MCF 10A (cell line): ENCODE data around the gene CACNA2D3. TPM values are rescaled to one million over a fixed set of nuclear protein-coding genes. Genes with fewer than 3 reads are reported as not detected.
A peak's percentile ranks its signal among the peaks of the same experiment; 100 is the strongest.
"Not testable (repeated sequence)": the region's sequence is repeated elsewhere in the genome, so short reads cannot be mapped to it uniquely, and the experiment has no call there.

ENCODE experiments used
- BruUV-seq: library from RNA; stranded (reverse); fragments of 400-500 nt; replicated peaks from 2 replicates; lab custom pipeline; 2021; lab: Mats Ljungman, UMichigan
- CTCF ChIA-PET: fragments of 300-600 bp; sonication (Branson Sonifier 250); formaldehyde crosslinking; extraction: SDS; loops from one replicate; lab custom pipeline; 2021; ENCODE audit warnings: antibody characterized with exemption, inconsistent platforms; lab: Yijun Ruan, JAX
- POLR2A ChIA-PET: fragments of 300-600, 350-650 bp; sonication (Branson Sonifier 250); formaldehyde crosslinking; extraction: SDS; loops from one replicate; lab custom pipeline; 2020; ENCODE audit warnings: antibody characterized with exemption, inconsistent platforms; lab: Yijun Ruan, JAX
- DNase-seq: peaks from one replicate; pipeline ENCODE4 v3.0.0-alpha.2; 2018; ENCODE audit not compliant: unreplicated experiment
- H3K27ac Mint-ChIP-seq: one replicate; pipeline ENCODE4 v1.8.0; 2022; ENCODE audit warnings: mild to moderate bottlenecking, low read depth, mixed read lengths; ENCODE audit not compliant: unreplicated experiment
- H3K27me3 Mint-ChIP-seq: one replicate; pipeline ENCODE4 v1.8.0; 2022; ENCODE audit warnings: mixed read lengths; ENCODE audit not compliant: insufficient read depth, unreplicated experiment
- H3K36me3 Mint-ChIP-seq: one replicate; pipeline ENCODE4 v1.8.0; 2022; ENCODE audit warnings: mild to moderate bottlenecking, moderate library complexity, mixed read lengths; ENCODE audit not compliant: insufficient read depth, unreplicated experiment
- H3K4me1 Mint-ChIP-seq: one replicate; pipeline ENCODE4 v1.8.0; 2022; ENCODE audit warnings: mixed read lengths; ENCODE audit not compliant: insufficient read depth, unreplicated experiment
- H3K4me3 Mint-ChIP-seq: one replicate; pipeline ENCODE4 v1.8.0; 2022; ENCODE audit warnings: mild to moderate bottlenecking, moderate library complexity, mixed read lengths; ENCODE audit not compliant: unreplicated experiment
- H3K9me3 Mint-ChIP-seq: one replicate; pipeline ENCODE4 v1.8.0; 2022; ENCODE audit warnings: mixed read lengths; ENCODE audit not compliant: unreplicated experiment
- CTCF ChIP-seq: fragments of 200-600 bp; IDR thresholded peaks from one replicate; pipeline ENCODE4 v1.8.0; 2022; ENCODE audit warnings: antibody characterized with exemption, mild to moderate bottlenecking; ENCODE audit not compliant: unreplicated experiment
- intact Hi-C: fragments of 100-400 bp; cut with micrococcal nuclease; formaldehyde crosslinking; loops from 2 replicates; pipeline ENCODE4 v1.14.1; 2022
- total RNA-seq: library from RNA; stranded (reverse); gene quantifications from 2 replicates; pipeline ENCODE4 v1.2.3, GENCODE V29; 2022

CACNA2D3 gene
- total RNA-seq, 1 experiment from 2014 or later = 2.3 TPM

- peak; percentile 16 for DNase-seq
- Mint-ChIP-seq H3K4me3 (no peak overlapping the region), H3K27me3 (no peaks in the 10 kb centered on the region), H3K4me1 (no peaks in the 10 kb centered on the region), H3K9me3 (peaks cover 2% of the 10 kb centered on the region), H3K27ac (no peak overlapping the region), H3K36me3 (peaks cover 6% of the 10 kb centered on the region)
- ChIA-PET POLR2A (no interaction called here), CTCF (interaction anchor here (1.1 kb wide), 1 partner anchor 209 kb away, joined by 3 read pairs; no protein-coding TSS in a partner anchor)
- intact Hi-C loops = no loop called here
- no TSS peak for BruUV-seq
- TF ChIP-seq CTCF = no peak
Observed at GRCh38 chr3:54628888-54629441, 506.6 kb downstream of the CACNA2D3 start.

GRCh38 chr3:54630101-54630623 lies 507.8 kb downstream of the CACNA2D3 start:
- no peak for TF ChIP-seq CTCF
- CTCF ChIA-PET = interaction anchor here (0.6 to 1.1 kb wide), 2 partner anchors 70 to 208 kb away, joined by 3 read pairs; no protein-coding TSS in a partner anchor

DNA sequence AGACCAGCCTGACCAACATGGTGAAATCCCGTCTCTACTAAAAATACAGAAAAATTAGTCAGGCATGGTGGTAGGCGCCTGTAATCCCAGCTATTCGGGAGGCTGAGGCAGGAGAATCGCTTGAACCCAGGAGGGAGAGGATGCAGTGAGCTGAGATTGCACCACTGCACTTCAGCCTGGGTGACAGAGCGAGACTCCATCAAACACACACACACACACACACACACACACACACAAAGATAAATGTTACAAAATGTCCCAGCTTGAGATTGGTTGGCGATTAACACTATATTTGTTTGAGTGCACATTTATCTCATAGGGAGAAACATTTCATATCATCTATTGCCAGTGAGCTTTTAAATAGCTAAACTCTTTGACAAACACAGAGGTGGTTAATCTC lies 508.6 kb downstream of the CACNA2D3 start:
- not testable (repeated sequence) for BruUV-seq
- CTCF ChIA-PET = interaction anchor here (0.6 to 1.2 kb wide), 3 partner anchors 14 to 1239 kb away, joined by 3 read pairs; no protein-coding TSS in a partner anchor

More at GRCh38 chr3:54630101-54630623, 507.8 kb downstream of the CACNA2D3 start:
- intact Hi-C loops = no loop called here
- Mint-ChIP-seq H3K4me1 (no peaks in the 10 kb centered on the region), H3K36me3 (peaks cover 6% of the 10 kb centered on the region), H3K4me3 (no peak overlapping the region), H3K27ac (no peak overlapping the region), H3K27me3 (no peaks in the 10 kb centered on the region), H3K9me3 (no peaks in the 10 kb centered on the region)
- POLR2A ChIA-PET = no interaction called here
- no TSS peak for BruUV-seq
- DNase-seq = no peak

GRCh38 chr3:54631516-54632325 lies 509.4 kb downstream of the CACNA2D3 start:
- H3K27ac Mint-ChIP-seq = no peak overlapping the region
- DNase-seq = no peak
- intact Hi-C loops = no loop called here
- H3K4me1 Mint-ChIP-seq = no peaks in the 10 kb centered on the region
- no peak overlapping the region for H3K4me3 Mint-ChIP-seq
- no peaks in the 10 kb centered on the region for H3K9me3 Mint-ChIP-seq
- ChIA-PET POLR2A (no interaction called here), CTCF (interaction anchor here (0.6 to 1.2 kb wide), 3 partner anchors 13 to 1238 kb away, joined by 3 read pairs; no protein-coding TSS in a partner anchor)
- peaks cover 6% of the 10 kb centered on the region for H3K36me3 Mint-ChIP-seq
- no peaks in the 10 kb centered on the region for H3K27me3 Mint-ChIP-seq
- no TSS peak for BruUV-seq
- no peak for TF ChIP-seq CTCF

More for the DNA sequence above, 508.6 kb downstream of the CACNA2D3 start:
- H3K9me3 Mint-ChIP-seq, H3K4me1 Mint-ChIP-seq, H3K36me3 Mint-ChIP-seq, H3K27me3 Mint-ChIP-seq, H3K27ac Mint-ChIP-seq, intact Hi-C loops, POLR2A ChIA-PET, DNase-seq, H3K4me3 Mint-ChIP-seq: not testable (repeated sequence)
